ENCODE data around the gene DNAJC6. TPM values are rescaled to one million over a fixed set of nuclear protein-coding genes. Genes with fewer than 3 reads are reported as not detected.

DNAJC6 gene
- total RNA-seq, 2 donors from 2014 or later = 3.7 TPM

DNA sequence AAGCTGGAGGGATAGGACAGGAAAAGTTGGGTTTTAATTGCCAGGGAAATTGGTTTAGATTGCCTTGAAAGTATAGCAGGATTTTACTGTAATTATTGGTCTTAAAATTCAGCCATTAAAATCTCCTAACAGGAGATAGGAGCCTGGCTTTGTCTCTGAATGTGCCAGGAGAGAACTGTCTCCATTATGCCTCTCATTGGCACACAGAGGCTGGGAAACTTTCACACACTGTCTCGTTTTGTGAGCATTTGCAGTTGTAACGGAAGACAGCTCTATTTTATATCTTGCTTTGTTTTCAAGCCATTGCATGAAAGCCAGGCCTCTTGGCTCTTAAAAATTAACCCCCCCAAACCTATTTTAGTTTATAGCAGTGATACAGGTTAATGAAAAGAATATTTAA, 12.5 kb downstream of the DNAJC6 start:
- Histone ChIP-seq H3K4me3 (no peak overlapping the region), H3K4me1 (ENCODE audit: control insufficient read depth in 1 of 2, low read depth in 2 of 2) (no peaks in the 10 kb centered on the region), H3K27me3 (replicated peaks; ENCODE audit: insufficient read depth) (no peaks in the 10 kb centered on the region), H3K36me3 (no peaks in the 10 kb centered on the region), H3K9me3 (no peaks in the 10 kb centered on the region), H3K27ac (no peak overlapping the region)
- ATAC-seq (ENCODE audit: insufficient number of reproducible peaks, low FRiP score, low read depth) (no peak), DNase-seq (ENCODE audit: low spot score) (no peak)
- TF ChIP-seq, protein P1, sequence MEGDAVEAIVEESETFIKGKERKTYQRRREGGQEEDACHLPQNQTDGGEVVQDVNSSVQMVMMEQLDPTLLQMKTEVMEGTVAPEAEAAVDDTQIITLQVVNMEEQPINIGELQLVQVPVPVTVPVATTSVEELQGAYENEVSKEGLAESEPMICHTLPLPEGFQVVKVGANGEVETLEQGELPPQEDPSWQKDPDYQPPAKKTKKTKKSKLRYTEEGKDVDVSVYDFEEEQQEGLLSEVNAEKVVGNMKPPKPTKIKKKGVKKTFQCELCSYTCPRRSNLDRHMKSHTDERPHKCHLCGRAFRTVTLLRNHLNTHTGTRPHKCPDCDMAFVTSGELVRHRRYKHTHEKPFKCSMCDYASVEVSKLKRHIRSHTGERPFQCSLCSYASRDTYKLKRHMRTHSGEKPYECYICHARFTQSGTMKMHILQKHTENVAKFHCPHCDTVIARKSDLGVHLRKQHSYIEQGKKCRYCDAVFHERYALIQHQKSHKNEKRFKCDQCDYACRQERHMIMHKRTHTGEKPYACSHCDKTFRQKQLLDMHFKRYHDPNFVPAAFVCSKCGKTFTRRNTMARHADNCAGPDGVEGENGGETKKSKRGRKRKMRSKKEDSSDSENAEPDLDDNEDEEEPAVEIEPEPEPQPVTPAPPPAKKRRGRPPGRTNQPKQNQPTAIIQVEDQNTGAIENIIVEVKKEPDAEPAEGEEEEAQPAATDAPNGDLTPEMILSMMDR (IDR thresholded peaks at IDR 0.05) = no peak

- ATAC-seq (ENCODE audit: insufficient number of reproducible peaks, low FRiP score, low read depth) = no peak
- DNase-seq (ENCODE audit: low spot score) = no peak
- Histone ChIP-seq H3K4me3 (no peak overlapping the region), H3K4me1 (ENCODE audit: control insufficient read depth in 1 of 2, low read depth in 2 of 2) (no peaks in the 10 kb centered on the region), H3K36me3 (no peaks in the 10 kb centered on the region), H3K9me3 (no peaks in the 10 kb centered on the region), H3K27ac (no peak overlapping the region), H3K27me3 (replicated peaks; ENCODE audit: insufficient read depth) (no peaks in the 10 kb centered on the region)
- TF ChIP-seq, protein P1 (IDR thresholded peaks at IDR 0.05) = no peak
These were observed 13.9 kb downstream of the DNAJC6 start for GRCh38 chr1:65323246-65323645.

- H3K27ac ChIP-seq = no peak overlapping the region
- no peak overlapping the region for H3K4me3 ChIP-seq
- peaks cover 0 to 4% of the 10 kb centered on the region in 2 donors for H3K4me1 ChIP-seq (ENCODE audit: control insufficient read depth in 1 of 2, low read depth in 2 of 2)
- ATAC-seq (ENCODE audit: insufficient number of reproducible peaks, low FRiP score, low read depth) (no peak), DNase-seq (ENCODE audit: low spot score) (no peak)
- H3K27me3 ChIP-seq (replicated peaks; ENCODE audit: insufficient read depth) = no peaks in the 10 kb centered on the region
- H3K9me3 ChIP-seq = no peaks in the 10 kb centered on the region
- H3K36me3 ChIP-seq = no peaks in the 10 kb centered on the region
- TF ChIP-seq, protein P1 (IDR thresholded peaks at IDR 0.05) = no peak
These were observed 20.7 kb downstream of the DNAJC6 start for GRCh38 chr1:65330021-65330420.

- no peak overlapping the region for H3K4me3 ChIP-seq
- TF ChIP-seq, protein P1 (IDR thresholded peaks at IDR 0.05) = no peak
- H3K4me1 ChIP-seq (ENCODE audit: control insufficient read depth in 1 of 2, low read depth in 2 of 2) = peaks cover 0 to 4% of the 10 kb centered on the region in 2 donors
- ATAC-seq (ENCODE audit: insufficient number of reproducible peaks, low FRiP score, low read depth) (no peak), DNase-seq (ENCODE audit: low spot score) (no peak)
- no peaks in the 10 kb centered on the region for H3K27me3 ChIP-seq (replicated peaks; ENCODE audit: insufficient read depth)
- H3K9me3 ChIP-seq = no peaks in the 10 kb centered on the region
- H3K36me3 ChIP-seq = no peaks in the 10 kb centered on the region
- no peak overlapping the region for H3K27ac ChIP-seq
These were observed 21.5 kb downstream of the DNAJC6 start for GRCh38 chr1:65330822-65331221.

DNA sequence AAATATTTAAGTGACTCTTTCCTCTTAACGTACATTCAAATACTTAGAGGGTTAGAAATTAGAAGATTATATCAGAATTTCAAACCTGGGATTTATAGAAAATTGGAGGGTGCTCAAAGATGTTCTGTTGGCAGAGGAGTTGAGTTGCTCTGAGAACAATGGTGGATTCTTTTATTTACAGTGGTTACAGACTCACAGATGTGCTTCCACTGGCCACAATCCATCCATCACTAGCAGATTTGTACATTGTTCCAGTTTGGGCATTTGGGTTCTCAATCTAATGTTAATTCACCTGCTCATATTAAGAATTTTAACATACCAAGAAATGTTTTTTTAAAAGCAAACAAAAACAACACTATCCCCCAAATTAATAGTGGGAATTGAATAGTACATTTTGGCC, 23.5 kb downstream of the DNAJC6 start:
- peaks cover 0 to 4% of the 10 kb centered on the region in 2 donors for H3K4me1 ChIP-seq (ENCODE audit: control insufficient read depth in 1 of 2, low read depth in 2 of 2)
- no peaks in the 10 kb centered on the region for H3K27me3 ChIP-seq (replicated peaks; ENCODE audit: insufficient read depth)
- no peak overlapping the region for H3K4me3 ChIP-seq
- H3K36me3 ChIP-seq = no peaks in the 10 kb centered on the region
- DNase-seq (ENCODE audit: low spot score) = no peak
- TF ChIP-seq, protein P1 (IDR thresholded peaks at IDR 0.05) = no peak
- no peak for ATAC-seq (ENCODE audit: insufficient number of reproducible peaks, low FRiP score, low read depth)
- H3K27ac ChIP-seq = no peak overlapping the region
- H3K9me3 ChIP-seq = no peaks in the 10 kb centered on the region

All from thoracic aorta (tissue), 2 donors.